Stimulated activated CD8-positive, alpha-beta memory T cell treated with anti-CD3 and anti-CD28 coated beads, Interleukin-12 subunit alpha, Interleukin-12 subunit beta, amount 100 ng/mL, for 24 hours (primary cell): Measurements from ENCODE around the gene LMBR1.
"Not testable (repeated sequence)": the region's sequence is repeated elsewhere in the genome, so short reads cannot be mapped to it uniquely, and the experiment has no call there.

Source experiments
- DNase-seq: peaks from one replicate; pipeline ENCODE4 v3.0.0-alpha.2; 2020; ENCODE audit errors: extremely low read depth

Gene LMBR1

GRCh38 chr7:156892821-156893706 lies at the start of gene LMBR1:
LMBR1 (minus strand) TSS chr7:156893183; CDS start chr7:156892993, 190 bp downstream.
- DNase-seq: peak; percentile 81

- no peak for DNase-seq
Measured at GRCh38 chr7:156942708-156943090, 49.7 kb upstream of the LMBR1 start.

- DNase-seq: no peak
Measured at GRCh38 chr7:156941393-156942182, 48.6 kb upstream of the LMBR1 start.

GRCh38 chr7:156940421-156941122 lies 47.6 kb upstream of the LMBR1 start:
- no peak for DNase-seq

GRCh38 chr7:156936766-156937165 lies 43.8 kb upstream of the LMBR1 start:
- not testable (repeated sequence) for DNase-seq

GRCh38 chr7:156935250-156935649 lies 42.3 kb upstream of the LMBR1 start:
- DNase-seq: no peak

- DNase-seq: no peak
Measured at GRCh38 chr7:156932006-156932405, 39.0 kb upstream of the LMBR1 start.

- DNase-seq: no peak
Measured at GRCh38 chr7:156929789-156930539, 37.0 kb upstream of the LMBR1 start.

- DNase-seq: no peak
Measured at GRCh38 chr7:156928406-156928747, 35.4 kb upstream of the LMBR1 start.

- no peak for DNase-seq
Measured at GRCh38 chr7:156927571-156928405, 34.8 kb upstream of the LMBR1 start.

GRCh38 chr7:156925821-156926220 lies 32.8 kb upstream of the LMBR1 start:
- not testable (repeated sequence) for DNase-seq

GRCh38 chr7:156922304-156922703 lies 29.3 kb upstream of the LMBR1 start:
- not testable (repeated sequence) for DNase-seq

- not testable (repeated sequence) for DNase-seq
Measured at GRCh38 chr7:156920487-156921373, 27.7 kb upstream of the LMBR1 start.

GRCh38 chr7:156920076-156920475 lies 27.1 kb upstream of the LMBR1 start:
- no peak for DNase-seq

- no peak for DNase-seq
Measured at GRCh38 chr7:156919132-156919713, 26.2 kb upstream of the LMBR1 start.

GRCh38 chr7:156918635-156919034 lies 25.7 kb upstream of the LMBR1 start:
- DNase-seq: no peak

- not testable (repeated sequence) for DNase-seq
Measured at GRCh38 chr7:156909574-156910252, 16.7 kb upstream of the LMBR1 start.

- no peak for DNase-seq
Measured at GRCh38 chr7:156907656-156908055, 14.7 kb upstream of the LMBR1 start.
